Astrocyte of the cerebellum (primary cell): ENCODE results near the gene MED28.

ENCODE experiments used
- DNase-seq: peaks from one replicate; pipeline ENCODE4 v3.0.0-alpha.2; 2011; ENCODE audit warnings: low read depth
- H3K4me3 ChIP-seq: 2 replicates; pipeline ENCODE4 v1.5.1; 2011; ENCODE audit warnings: mild to moderate bottlenecking, low read depth, low read length, moderate library complexity
- in situ Hi-C: cut with HindIII; loops from 2 replicates; pipeline ENCODE4 v1.10.0; 2017; ENCODE audit warnings: low sequenced_read_pairs
- TF ChIP-seq, protein P1 (sequence below): IDR thresholded peaks from 2 replicates; pipeline ENCODE4 v1.5.1; 2012; ENCODE audit warnings: low read length, low read depth, moderate library complexity, mild to moderate bottlenecking; ENCODE audit errors: missing control alignments

The MED28 gene

DNA sequence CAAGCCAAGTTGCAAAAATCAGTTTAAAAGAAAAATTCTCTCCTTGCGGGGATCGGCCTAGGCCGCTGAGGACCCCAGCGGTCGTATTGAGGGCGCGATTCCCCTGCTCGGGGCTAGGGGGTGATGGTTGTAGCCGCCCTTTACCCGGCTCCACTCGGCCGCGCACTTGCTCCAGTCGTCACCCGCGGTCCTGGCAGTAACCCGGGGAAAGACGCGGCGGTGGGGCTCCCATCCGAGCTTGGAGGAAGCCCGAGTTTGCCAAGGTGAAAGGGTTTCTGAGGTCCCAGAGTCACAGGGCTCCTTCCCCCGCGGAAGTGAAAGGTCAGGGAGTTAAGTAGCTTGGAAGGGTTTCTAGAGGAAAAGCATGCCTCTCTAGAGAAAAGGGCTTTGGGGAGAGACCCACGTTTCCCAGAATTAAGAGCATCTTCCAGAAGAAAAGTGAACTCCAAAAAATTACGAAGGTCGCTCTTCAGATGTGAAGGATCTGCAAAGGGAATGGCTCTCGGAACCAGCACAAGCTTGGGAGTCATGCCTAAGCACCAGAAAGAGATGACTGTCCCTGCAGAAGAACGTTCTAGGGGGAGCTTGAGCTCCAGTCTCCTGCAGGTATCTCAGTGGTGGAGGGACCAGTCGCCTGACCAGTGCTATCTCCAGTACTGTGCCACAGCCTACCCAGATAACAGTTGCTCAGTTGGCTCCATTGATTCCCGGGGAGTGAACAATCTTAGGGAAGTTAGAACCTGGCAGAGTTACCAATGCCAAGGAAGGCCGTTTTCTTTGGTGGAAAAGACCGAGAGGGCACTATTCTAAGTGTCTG, 36.6 kb upstream of the MED28 start:
- peak overlapping the region; percentile 89 for H3K4me3 ChIP-seq
- no peak for DNase-seq
- in situ Hi-C loops: no loop called here
- TF ChIP-seq, protein P1, sequence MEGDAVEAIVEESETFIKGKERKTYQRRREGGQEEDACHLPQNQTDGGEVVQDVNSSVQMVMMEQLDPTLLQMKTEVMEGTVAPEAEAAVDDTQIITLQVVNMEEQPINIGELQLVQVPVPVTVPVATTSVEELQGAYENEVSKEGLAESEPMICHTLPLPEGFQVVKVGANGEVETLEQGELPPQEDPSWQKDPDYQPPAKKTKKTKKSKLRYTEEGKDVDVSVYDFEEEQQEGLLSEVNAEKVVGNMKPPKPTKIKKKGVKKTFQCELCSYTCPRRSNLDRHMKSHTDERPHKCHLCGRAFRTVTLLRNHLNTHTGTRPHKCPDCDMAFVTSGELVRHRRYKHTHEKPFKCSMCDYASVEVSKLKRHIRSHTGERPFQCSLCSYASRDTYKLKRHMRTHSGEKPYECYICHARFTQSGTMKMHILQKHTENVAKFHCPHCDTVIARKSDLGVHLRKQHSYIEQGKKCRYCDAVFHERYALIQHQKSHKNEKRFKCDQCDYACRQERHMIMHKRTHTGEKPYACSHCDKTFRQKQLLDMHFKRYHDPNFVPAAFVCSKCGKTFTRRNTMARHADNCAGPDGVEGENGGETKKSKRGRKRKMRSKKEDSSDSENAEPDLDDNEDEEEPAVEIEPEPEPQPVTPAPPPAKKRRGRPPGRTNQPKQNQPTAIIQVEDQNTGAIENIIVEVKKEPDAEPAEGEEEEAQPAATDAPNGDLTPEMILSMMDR: no peak

DNA sequence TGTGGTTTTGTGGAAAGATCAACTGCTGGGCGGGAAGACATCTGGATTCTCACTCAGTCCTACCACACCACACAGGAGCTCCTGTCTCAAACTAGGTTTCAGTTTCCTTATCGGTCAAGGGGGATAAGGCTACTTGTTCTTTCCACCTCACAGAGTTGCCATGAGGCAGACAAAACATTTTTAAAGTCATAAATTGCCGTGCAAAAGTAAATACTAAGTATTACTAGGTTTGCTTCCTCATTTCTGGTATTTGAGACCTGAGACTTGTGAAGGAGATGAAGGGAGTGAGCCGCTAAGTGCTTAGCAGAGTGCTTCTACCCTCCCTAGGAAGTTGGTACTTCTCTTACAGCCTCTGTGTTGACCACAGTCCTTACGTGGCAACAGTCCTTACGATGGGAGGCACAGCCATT, 36.0 kb upstream of the MED28 start:
- in situ Hi-C loops: no loop called here
- H3K4me3 ChIP-seq: peak overlapping the region; percentile 89
- TF ChIP-seq, protein P1: no peak
- DNase-seq: no peak

DNA sequence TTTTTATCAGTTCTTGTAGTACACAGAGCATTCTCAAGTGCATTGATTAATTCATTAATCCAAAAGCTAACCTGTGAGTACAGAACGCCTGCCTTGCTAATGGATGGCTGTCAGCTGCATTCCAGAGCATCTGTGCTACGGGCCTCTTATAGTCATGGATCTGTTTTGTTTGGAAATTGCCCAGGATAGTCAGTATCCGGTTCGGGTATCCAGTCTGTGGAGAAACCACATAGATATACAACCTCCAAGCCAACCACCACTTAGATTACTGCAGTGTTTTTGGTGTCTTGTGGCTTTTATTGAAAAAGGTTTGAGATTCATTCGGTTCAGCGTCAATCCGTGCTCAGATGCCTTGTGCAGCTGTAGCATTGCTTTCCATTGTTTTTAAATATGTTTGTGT, 33.5 kb upstream of the MED28 start:
- TF ChIP-seq, protein P1: no peak
- DNase-seq: peak; percentile 63
- no peak overlapping the region for H3K4me3 ChIP-seq
- in situ Hi-C loops: no loop called here

DNA sequence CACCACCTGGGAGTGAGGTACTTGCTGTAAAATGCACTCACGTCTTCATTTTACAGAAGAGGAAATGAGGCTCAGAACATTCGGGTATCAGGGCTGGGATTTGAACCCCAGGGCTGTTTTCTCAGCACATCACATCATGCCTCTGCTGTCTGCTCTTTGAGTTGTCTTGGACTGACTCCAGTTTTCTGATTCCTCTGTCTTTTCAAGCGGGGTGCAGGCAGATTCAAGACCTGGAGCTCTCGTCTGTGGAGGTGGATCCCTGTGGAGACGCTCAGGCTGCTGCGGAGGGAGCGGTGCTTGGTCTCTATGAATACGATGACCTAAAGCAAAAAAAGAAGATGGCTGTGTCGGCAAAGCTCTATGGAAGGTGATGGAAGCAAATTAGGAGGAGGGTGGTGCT, 31.2 kb upstream of the MED28 start:
- in situ Hi-C loops: no loop called here
- no peak overlapping the region for H3K4me3 ChIP-seq
- TF ChIP-seq, protein P1: no peak
- no peak for DNase-seq

DNA sequence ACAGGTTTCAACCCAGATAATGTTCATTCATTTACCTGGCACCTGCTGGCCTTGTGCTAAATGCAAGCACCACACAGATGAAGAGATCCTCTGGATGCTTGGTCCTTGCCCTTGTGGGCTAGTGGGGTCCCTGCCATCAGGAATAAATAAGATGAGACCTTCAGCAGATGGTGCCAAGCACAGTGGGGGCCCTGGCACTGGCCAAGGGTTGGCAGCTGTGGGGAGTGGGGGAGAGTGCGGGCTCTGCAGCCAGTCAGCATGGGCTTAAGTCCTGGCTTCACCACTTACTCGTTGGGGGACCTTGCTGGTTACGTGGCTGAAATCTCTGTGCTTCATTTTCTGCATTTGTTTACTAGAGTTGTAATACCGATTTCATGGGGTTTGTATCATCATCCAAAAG, 30.5 kb upstream of the MED28 start:
- no peak overlapping the region for H3K4me3 ChIP-seq
- DNase-seq: no peak
- TF ChIP-seq, protein P1: no peak
- in situ Hi-C loops: no loop called here

DNA sequence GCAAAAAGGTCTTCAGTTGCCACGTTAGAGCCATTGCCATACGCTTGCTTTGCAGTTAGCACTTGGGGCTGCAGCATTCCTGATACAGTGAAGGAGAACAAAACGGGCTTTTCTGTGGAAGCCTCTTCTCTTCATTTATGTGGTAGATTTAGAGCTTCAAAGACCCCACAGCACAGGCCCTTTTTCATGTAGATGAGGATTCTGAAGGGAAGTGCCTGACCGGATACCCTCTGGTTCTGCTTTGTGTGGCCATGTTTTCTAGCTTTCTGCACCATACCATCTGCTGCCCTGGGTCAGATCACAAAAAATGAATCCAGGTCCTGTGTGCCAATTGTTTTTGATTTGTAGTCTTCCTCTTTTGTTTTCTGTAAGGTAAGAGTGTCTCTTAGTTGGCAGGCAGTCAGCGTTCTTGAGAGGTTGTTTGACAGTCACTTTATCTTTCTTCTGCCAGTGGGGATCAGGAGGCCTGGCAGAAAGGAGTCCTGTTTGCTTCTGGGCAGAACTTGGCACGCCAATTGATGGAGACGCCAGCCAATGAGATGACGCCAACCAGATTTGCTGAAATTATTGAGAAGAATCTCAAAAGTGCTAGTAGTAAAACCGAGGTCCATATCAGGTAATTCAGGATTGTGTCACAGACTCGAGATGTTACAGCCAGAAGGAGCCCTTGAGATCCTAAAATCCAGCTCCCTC, 29.8 kb upstream of the MED28 start:
- no peak for DNase-seq
- in situ Hi-C loops: no loop called here
- TF ChIP-seq, protein P1: no peak
- H3K4me3 ChIP-seq: no peak overlapping the region
